C4-2B (cell line): ENCODE data around the gene BLM.

Experiments used
- CTCF ChIP-seq: fragments of 450-650 bp; conservative IDR thresholded peaks from 2 replicates; pipeline ENCODE4 v1.5.1; 2017; ENCODE audit warnings: mild to moderate bottlenecking
- ZFX ChIP-seq: fragments of 450-650 bp; IDR thresholded peaks from 2 replicates; pipeline ENCODE4 v1.6.1; 2017

- no peak for TF ChIP-seq CTCF
- no peak for TF ChIP-seq ZFX
These were observed 27.7 kb downstream of the BLM start for GRCh38 chr15:90744759-90745402.
